Ishikawa (cell line): ENCODE measurements around the gene CYB561.

Source experiments
- CEBPB ChIP-seq: IDR thresholded peaks from 2 replicates; pipeline ENCODE4 v1.6.1; 2012
- CREB1 ChIP-seq: IDR thresholded peaks from 2 replicates; pipeline ENCODE4 v1.6.1; 2012; ENCODE audit warnings: low read depth
- EGR1 ChIP-seq: IDR thresholded peaks from 2 replicates; pipeline ENCODE4 v1.6.1; 2012
- EP300 ChIP-seq: IDR thresholded peaks from 2 replicates; pipeline ENCODE4 v1.6.1; 2012; ENCODE audit warnings: borderline replicate concordance
- FOXM1 ChIP-seq: IDR thresholded peaks from 2 replicates; pipeline ENCODE4 v1.6.1; 2012; ENCODE audit warnings: low read depth, borderline replicate concordance
- NFIC ChIP-seq: IDR thresholded peaks from 2 replicates; pipeline ENCODE4 v1.6.1; 2012
- RAD21 ChIP-seq: IDR thresholded peaks from 2 replicates; pipeline ENCODE4 v1.6.1; 2012; ENCODE audit warnings: low read depth
- TAF1 ChIP-seq: IDR thresholded peaks from 2 replicates; pipeline ENCODE4 v1.6.1; 2012; ENCODE audit warnings: low read depth, mild to moderate bottlenecking
- TCF12 ChIP-seq: IDR thresholded peaks from 2 replicates; pipeline ENCODE4 v1.6.1; 2012; ENCODE audit warnings: low read depth
- TEAD4 ChIP-seq: IDR thresholded peaks from 2 replicates; pipeline ENCODE4 v1.6.1; 2012
- YY1 ChIP-seq: IDR thresholded peaks from 2 replicates; pipeline ENCODE4 v1.6.1; 2012; ENCODE audit warnings: low read depth
- ZBTB7A ChIP-seq: IDR thresholded peaks from 2 replicates; pipeline ENCODE4 v1.6.1; 2012; ENCODE audit warnings: low read depth
- TF ChIP-seq, protein P1 (sequence below): IDR thresholded peaks from 2 replicates; pipeline ENCODE4 v1.6.1; 2012
- TF ChIP-seq, protein P2 (sequence below): IDR thresholded peaks from 2 replicates; pipeline ENCODE4 v1.6.1; 2012
- TF ChIP-seq, protein P3 (sequence below): IDR thresholded peaks from 2 replicates; pipeline ENCODE4 v1.6.1; 2012; ENCODE audit warnings: low read depth, mild to moderate bottlenecking

The CYB561 gene

DNA sequence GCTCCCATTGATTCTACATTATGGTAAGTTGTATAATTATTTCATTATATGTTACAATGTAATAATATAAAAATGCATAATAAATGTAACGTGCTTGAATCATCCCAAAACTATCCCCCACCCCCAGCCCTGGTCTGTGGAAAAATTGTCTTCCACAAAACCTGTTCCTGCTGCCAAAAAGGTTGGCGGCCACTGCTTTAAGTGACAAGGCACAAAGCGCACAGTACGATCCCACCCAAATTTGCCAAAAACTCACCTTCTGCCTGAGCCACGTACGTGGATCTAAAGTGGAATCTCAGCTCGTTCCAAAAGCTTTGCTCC, 14.5 kb downstream of the CYB561 start:
- TF ChIP-seq, protein P1, sequence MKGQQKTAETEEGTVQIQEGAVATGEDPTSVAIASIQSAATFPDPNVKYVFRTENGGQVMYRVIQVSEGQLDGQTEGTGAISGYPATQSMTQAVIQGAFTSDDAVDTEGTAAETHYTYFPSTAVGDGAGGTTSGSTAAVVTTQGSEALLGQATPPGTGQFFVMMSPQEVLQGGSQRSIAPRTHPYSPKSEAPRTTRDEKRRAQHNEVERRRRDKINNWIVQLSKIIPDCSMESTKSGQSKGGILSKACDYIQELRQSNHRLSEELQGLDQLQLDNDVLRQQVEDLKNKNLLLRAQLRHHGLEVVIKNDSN: no peak
- TF ChIP-seq FOXM1 (no peak), EP300 (no peak), YY1 (no peak), EGR1 (no peak), CEBPB (no peak), TAF1 (no peak), CREB1 (no peak)
- TF ChIP-seq, protein P2, sequence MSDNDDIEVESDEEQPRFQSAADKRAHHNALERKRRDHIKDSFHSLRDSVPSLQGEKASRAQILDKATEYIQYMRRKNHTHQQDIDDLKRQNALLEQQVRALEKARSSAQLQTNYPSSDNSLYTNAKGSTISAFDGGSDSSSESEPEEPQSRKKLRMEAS: no peak

DNA sequence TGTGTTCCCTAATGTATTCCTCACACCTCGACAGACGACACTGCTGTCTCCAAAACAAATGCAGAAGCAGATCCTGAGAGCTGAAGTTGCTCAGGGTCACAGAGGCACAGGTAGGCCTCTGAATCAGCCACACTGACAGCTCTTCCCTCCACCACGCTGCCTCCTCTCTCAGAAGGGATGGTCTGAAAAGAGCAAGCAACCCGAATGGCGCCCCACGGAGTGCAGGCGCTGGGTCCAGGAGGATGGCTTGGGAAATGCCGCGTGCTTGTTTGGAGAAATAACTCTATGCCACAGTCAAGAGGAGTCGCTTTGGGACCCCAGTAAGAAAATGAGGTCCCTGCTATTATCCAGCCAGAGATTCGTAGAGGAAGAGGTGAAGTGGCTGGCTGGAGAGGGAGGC, 15.9 kb downstream of the CYB561 start:
- no peak for TF ChIP-seq TCF12
- TF ChIP-seq, protein P2: no peak
- no peak for TF ChIP-seq CREB1
- TF ChIP-seq NFIC: no peak
- TF ChIP-seq EP300: no peak
- TF ChIP-seq TEAD4: no peak
- TF ChIP-seq FOXM1: no peak
- TF ChIP-seq, protein P1: no peak
- TF ChIP-seq, protein P3, sequence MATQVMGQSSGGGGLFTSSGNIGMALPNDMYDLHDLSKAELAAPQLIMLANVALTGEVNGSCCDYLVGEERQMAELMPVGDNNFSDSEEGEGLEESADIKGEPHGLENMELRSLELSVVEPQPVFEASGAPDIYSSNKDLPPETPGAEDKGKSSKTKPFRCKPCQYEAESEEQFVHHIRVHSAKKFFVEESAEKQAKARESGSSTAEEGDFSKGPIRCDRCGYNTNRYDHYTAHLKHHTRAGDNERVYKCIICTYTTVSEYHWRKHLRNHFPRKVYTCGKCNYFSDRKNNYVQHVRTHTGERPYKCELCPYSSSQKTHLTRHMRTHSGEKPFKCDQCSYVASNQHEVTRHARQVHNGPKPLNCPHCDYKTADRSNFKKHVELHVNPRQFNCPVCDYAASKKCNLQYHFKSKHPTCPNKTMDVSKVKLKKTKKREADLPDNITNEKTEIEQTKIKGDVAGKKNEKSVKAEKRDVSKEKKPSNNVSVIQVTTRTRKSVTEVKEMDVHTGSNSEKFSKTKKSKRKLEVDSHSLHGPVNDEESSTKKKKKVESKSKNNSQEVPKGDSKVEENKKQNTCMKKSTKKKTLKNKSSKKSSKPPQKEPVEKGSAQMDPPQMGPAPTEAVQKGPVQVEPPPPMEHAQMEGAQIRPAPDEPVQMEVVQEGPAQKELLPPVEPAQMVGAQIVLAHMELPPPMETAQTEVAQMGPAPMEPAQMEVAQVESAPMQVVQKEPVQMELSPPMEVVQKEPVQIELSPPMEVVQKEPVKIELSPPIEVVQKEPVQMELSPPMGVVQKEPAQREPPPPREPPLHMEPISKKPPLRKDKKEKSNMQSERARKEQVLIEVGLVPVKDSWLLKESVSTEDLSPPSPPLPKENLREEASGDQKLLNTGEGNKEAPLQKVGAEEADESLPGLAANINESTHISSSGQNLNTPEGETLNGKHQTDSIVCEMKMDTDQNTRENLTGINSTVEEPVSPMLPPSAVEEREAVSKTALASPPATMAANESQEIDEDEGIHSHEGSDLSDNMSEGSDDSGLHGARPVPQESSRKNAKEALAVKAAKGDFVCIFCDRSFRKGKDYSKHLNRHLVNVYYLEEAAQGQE: no peak
- TF ChIP-seq EGR1: no peak
- no peak for TF ChIP-seq RAD21
- no peak for TF ChIP-seq CEBPB
- TF ChIP-seq TAF1: no peak
- TF ChIP-seq ZBTB7A: no peak
- no peak for TF ChIP-seq YY1

DNA sequence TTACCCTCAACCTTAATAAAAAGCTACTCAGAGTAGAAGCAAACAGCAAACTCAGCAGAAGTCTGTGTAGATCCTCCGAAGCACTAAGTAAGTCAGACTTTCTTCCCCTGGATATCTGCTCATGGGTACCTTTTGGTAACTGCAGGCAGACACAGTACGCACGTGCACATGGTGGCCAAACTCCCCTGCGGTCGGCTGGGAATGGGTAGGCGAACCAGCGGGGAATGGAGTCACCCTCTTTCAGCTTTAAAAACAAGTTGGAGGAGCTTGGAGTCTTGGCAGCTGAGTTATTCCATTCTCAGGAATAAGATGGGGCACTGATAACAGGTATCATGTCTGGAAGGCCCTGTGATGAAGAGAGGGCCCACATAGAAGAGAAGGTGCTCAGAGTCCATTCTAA, 16.3 kb downstream of the CYB561 start:
- TF ChIP-seq YY1 (no peak), FOXM1 (no peak), EP300 (no peak)

DNA sequence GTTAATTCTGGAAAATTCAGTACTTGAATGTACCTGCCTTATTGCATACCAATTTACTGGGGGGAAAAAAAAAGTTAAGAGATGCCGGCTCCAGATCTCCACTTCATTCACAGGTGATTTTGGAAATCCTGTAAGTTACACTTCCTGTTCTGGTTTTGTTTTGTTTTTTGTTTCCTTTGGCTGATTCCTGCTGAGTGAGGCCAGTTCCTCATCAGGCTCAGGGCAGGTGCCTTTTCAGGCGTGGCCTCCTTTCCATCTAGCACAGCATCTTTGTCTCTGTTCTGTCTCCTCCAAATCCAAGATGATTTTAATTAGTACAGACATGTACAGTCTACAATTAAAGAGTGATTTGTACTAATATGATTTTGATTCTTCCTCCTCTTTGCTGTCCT, 19.2 kb downstream of the CYB561 start:
- TF ChIP-seq CEBPB: no peak
- TF ChIP-seq CREB1: no peak
- no peak for TF ChIP-seq EGR1
- TF ChIP-seq NFIC: no peak
- TF ChIP-seq ZBTB7A: no peak
- TF ChIP-seq YY1: no peak
- no peak for TF ChIP-seq TEAD4
- TF ChIP-seq EP300: no peak

DNA sequence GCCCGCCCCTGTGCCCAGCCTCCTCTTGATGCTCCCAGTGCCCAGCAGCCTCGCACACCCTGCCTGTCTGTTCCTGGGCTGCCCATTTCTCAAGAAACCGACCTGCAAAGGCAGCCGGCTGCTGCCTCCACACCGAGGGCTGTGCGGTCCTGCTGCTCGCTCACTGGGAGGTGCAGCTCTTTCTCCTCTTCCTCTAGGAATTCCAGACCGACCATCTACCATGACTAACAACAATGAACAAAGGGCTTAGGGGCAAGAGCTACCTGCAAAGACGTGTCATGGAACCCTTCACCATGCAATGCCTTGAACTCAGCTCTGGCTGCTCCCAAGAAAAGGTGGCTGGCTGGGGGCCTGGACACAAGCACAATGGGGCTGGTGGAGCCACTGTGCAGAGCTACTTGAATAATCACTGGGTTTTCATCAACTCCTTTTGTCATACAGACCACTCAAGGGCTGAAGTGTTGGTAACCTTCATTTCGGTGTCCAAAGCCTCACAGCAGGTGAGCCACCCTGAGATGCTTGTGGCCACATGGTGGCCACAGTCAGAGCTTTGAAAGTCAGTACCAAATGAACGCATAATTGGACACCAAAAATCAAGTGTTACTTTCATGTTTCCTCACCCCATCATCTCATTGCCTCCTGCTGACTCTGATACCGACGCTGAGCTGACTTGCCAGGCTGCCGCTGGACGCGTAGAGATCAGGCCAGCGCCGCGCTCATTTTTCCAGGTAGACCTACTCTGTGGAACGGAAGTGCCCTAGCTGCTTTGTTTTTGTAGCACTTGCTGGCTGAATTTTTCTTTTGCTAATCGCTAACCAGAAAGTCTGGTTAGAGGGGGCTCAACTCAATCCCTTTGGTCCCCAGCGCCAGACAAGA, 19.8 kb downstream of the CYB561 start:
- TF ChIP-seq, protein P3: no peak
- no peak for TF ChIP-seq CREB1
- no peak for TF ChIP-seq CEBPB
- no peak for TF ChIP-seq NFIC
- TF ChIP-seq EP300: no peak
- no peak for TF ChIP-seq TAF1
- no peak for TF ChIP-seq TEAD4
- no peak for TF ChIP-seq FOXM1
- TF ChIP-seq EGR1: no peak
- no peak for TF ChIP-seq YY1
- no peak for TF ChIP-seq ZBTB7A
- TF ChIP-seq, protein P2: no peak
- no peak for TF ChIP-seq TCF12
- TF ChIP-seq, protein P1: no peak
- TF ChIP-seq RAD21: no peak
